Measurements from ENCODE around the gene CDH20. TPM values are rescaled to one million over a fixed set of nuclear protein-coding genes. Genes with fewer than 3 reads are reported as not detected.

Gene CDH20
- total RNA-seq, 1 experiment from 2014 or later: not detected

- ChIA-PET CTCF (interaction anchor here (1.7 to 2.2 kb wide), 3 partner anchors 12 to 812 kb away, joined by 3 to 16 read pairs (median 5); no protein-coding TSS in a partner anchor), POLR2A (no interaction called here)
- Mint-ChIP-seq H3K27me3 (ENCODE audit: insufficient read depth, unreplicated experiment) (no peaks in the 10 kb centered on the region), H3K36me3 (ENCODE audit: insufficient read depth, unreplicated experiment) (no peaks in the 10 kb centered on the region), H3K9me3 (ENCODE audit: unreplicated experiment) (no peaks in the 10 kb centered on the region), H3K4me1 (ENCODE audit: insufficient read depth, unreplicated experiment) (no peaks in the 10 kb centered on the region), H3K4me3 (ENCODE audit: unreplicated experiment) (no peak overlapping the region), H3K27ac (ENCODE audit: low read depth, unreplicated experiment) (no peak overlapping the region)
- no peak for TF ChIP-seq CTCF (IDR thresholded peaks at IDR 0.05; ENCODE audit: unreplicated experiment)
- no peak for DNase-seq (ENCODE audit: unreplicated experiment)
- intact Hi-C loops (cut with micrococcal nuclease): no loop called here
- no TSS peak for BruUV-seq (replicated peaks)
Observed at GRCh38 chr18:61497422-61497821, 164.2 kb downstream of the CDH20 start.

GRCh38 chr18:61502472-61502871 lies 169.2 kb downstream of the CDH20 start:
- DNase-seq (ENCODE audit: unreplicated experiment): peak; percentile 61
- no peak overlapping the region for H3K27ac Mint-ChIP-seq (ENCODE audit: low read depth, unreplicated experiment)
- no peak overlapping the region for H3K4me3 Mint-ChIP-seq (ENCODE audit: unreplicated experiment)
- intact Hi-C loops (cut with micrococcal nuclease): loop anchor here (1.0 kb wide), 5 partner anchors 180 to 817 kb away; no protein-coding TSS in a partner anchor
- BruUV-seq (replicated peaks): no TSS peak
- H3K9me3 Mint-ChIP-seq (ENCODE audit: unreplicated experiment): no peaks in the 10 kb centered on the region
- CTCF ChIA-PET: interaction anchor here (0.6 to 8.1 kb wide), 62 partner anchors 9 to 1511 kb away, joined by 3 to 173 read pairs (median 4); no protein-coding TSS in a partner anchor
- peaks cover 12% of the 10 kb centered on the region for H3K4me1 Mint-ChIP-seq (ENCODE audit: insufficient read depth, unreplicated experiment)
- TF ChIP-seq CTCF (IDR thresholded peaks at IDR 0.05; ENCODE audit: unreplicated experiment): peak; percentile 66
- POLR2A ChIA-PET: interaction anchor here (0.7 to 1.8 kb wide), 7 partner anchors 181 to 817 kb away, joined by 3 to 15 read pairs (median 4); no protein-coding TSS in a partner anchor
- peaks cover 15% of the 10 kb centered on the region for H3K27me3 Mint-ChIP-seq (ENCODE audit: insufficient read depth, unreplicated experiment)
- H3K36me3 Mint-ChIP-seq (ENCODE audit: insufficient read depth, unreplicated experiment): no peaks in the 10 kb centered on the region

GRCh38 chr18:61503688-61504087 lies 170.5 kb downstream of the CDH20 start:
- no peaks in the 10 kb centered on the region for H3K36me3 Mint-ChIP-seq (ENCODE audit: insufficient read depth, unreplicated experiment)
- CTCF ChIA-PET: interaction anchor here (0.5 to 8.1 kb wide), 14 partner anchors 17 to 1603 kb away, joined by 3 to 173 read pairs (median 3); no protein-coding TSS in a partner anchor

GRCh38 chr18:61528961-61529360 lies 195.7 kb downstream of the CDH20 start:
- DNase-seq (ENCODE audit: unreplicated experiment): no peak
- ChIA-PET POLR2A (no interaction called here), CTCF (interaction anchor here (0.6 kb wide), 1 partner anchor 87 kb away, joined by 3 read pairs; no protein-coding TSS in a partner anchor)
- no peak for TF ChIP-seq CTCF (IDR thresholded peaks at IDR 0.05; ENCODE audit: unreplicated experiment)
- H3K4me1 Mint-ChIP-seq (ENCODE audit: insufficient read depth, unreplicated experiment): no peaks in the 10 kb centered on the region
- no peak overlapping the region for H3K4me3 Mint-ChIP-seq (ENCODE audit: unreplicated experiment)
- BruUV-seq (replicated peaks): no TSS peak
- no peaks in the 10 kb centered on the region for H3K36me3 Mint-ChIP-seq (ENCODE audit: insufficient read depth, unreplicated experiment)
- H3K27ac Mint-ChIP-seq (ENCODE audit: low read depth, unreplicated experiment): no peak overlapping the region
- no peaks in the 10 kb centered on the region for H3K27me3 Mint-ChIP-seq (ENCODE audit: insufficient read depth, unreplicated experiment)
- intact Hi-C loops (cut with micrococcal nuclease): no loop called here
- H3K9me3 Mint-ChIP-seq (ENCODE audit: unreplicated experiment): no peaks in the 10 kb centered on the region

More at GRCh38 chr18:61503688-61504087, 170.5 kb downstream of the CDH20 start:
- TF ChIP-seq CTCF (IDR thresholded peaks at IDR 0.05; ENCODE audit: unreplicated experiment): no peak
- intact Hi-C loops (cut with micrococcal nuclease): no loop called here
- Mint-ChIP-seq H3K27ac (ENCODE audit: low read depth, unreplicated experiment) (no peak overlapping the region), H3K9me3 (ENCODE audit: unreplicated experiment) (no peaks in the 10 kb centered on the region), H3K27me3 (ENCODE audit: insufficient read depth, unreplicated experiment) (peaks cover 15% of the 10 kb centered on the region), H3K4me3 (ENCODE audit: unreplicated experiment) (no peak overlapping the region), H3K4me1 (ENCODE audit: insufficient read depth, unreplicated experiment) (peaks cover 12% of the 10 kb centered on the region)
- POLR2A ChIA-PET: interaction anchor here (1.1 to 1.2 kb wide), 2 partner anchors 182 to 688 kb away, joined by 3 to 4 read pairs; no protein-coding TSS in a partner anchor
- BruUV-seq (replicated peaks): no TSS peak
- no peak for DNase-seq (ENCODE audit: unreplicated experiment)

Measured in MCF 10A (cell line).